Stimulated activated CD4-positive, alpha-beta T cell treated with anti-CD3 and anti-CD28 coated beads, TNF-alpha, amount 100 ng/mL, for 24 hours (primary cell): Measurements from ENCODE around the gene GSTK1.

ENCODE experiments used
- DNase-seq, 3 experiments: peaks; one replicate each; pipeline ENCODE4 v3.0.0-alpha.2; 2020; ENCODE audit warnings: low read depth in 3 of 3

GSTK1 gene

DNA sequence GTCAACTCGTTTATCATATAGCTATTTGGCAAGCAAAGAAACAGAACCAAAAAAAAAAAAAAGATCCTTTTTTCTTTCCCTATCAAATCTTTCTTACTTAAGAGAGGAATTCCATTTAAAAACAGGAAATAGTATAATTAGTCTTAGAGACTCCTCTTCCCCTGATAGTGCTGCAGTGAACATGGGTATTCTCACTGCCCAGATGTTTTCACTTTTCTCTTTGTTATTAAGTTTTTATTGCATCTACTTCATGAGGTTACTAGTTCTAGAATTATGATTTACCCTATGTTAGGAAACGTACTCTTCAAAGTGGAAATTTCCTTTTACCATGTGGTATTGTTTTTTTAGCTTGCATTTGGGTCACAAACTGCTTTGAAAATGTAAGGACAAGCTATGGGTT, 33.4 kb downstream of the GSTK1 start:
- DNase-seq = no peak

DNA sequence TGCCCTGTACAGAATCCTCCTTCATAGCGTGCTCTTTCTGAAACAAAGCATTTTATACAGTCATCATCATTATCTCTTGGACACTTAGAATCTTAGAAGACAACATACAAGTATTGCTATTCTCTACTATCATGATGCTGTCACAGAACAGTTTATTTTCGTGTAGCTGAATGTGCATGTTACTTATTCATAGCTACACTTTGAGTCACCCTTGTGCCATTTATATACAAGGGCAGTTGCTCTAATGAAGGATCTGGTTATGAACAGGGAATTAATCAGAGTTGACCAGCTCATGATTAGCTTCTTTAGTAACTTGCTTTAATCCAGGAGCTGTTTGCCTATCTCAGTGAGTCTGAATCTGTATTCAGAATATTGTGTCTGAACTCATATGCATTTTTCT, 36.1 kb downstream of the GSTK1 start:
- no peak for DNase-seq

DNA sequence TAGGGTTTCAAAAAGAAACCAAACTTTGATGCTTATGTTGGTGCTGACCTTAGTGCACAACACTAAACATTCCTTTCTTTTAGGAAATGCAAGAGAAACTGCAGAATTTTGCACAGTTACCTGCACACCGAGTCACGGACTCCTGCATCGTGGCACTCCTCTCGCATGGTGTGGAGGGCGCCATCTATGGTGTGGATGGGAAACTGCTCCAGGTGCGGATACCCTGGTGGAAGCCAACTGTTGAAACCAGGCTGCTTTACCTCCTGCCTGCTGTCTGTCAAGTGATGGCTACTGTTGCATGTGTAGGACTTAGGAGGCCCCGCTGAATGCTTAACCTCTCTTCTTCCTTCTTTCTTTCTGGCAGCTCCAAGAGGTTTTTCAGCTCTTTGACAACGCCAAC, 36.6 kb downstream of the GSTK1 start:
- DNase-seq = peak in 2 of 3 experiments; percentile 22 to 51

DNA sequence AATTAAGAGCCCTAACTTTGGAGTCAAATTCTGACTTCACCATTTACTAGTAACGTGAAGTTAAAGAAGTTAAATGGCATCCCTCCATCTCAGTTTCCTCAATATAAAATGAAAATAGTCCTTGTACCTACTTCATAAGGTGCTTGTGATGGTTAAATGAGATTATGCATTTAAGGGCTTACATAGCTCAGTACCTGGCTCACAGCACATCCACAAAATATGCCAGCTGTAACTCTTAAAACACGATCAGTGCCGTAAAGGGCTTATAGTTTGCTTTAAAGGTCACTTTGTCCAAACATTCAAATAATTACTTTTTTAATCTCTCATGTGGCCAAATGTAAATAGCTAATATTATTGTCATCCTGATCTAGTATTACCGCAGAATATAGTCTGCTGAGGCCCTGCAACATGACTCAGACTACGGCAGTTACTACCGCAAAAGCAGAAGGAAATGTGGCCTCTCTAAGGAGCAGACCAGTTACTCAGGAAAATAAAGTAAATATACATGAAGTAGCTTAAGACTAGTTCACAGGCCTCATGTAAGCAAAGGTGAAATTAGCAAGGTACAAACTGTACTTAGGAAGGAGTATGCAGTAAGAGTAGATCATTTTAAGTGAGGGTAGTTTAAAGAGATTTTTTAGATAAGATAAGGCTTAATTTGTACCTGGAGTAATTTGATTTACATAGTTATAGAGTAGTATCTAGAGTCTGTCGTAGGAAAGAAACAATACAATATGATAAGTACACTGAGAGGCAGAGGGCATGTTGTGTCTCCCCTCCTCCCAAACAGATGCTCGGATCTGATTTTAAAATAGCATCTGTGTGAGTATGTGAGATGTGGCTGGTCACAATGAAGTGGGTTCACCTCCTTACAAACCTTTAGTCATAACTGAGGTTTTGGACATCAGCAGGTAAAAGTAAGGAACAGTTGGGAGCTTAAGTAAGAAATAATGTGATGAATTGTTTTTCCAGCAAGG, 38.0 kb downstream of the GSTK1 start:
- DNase-seq = no peak

DNA sequence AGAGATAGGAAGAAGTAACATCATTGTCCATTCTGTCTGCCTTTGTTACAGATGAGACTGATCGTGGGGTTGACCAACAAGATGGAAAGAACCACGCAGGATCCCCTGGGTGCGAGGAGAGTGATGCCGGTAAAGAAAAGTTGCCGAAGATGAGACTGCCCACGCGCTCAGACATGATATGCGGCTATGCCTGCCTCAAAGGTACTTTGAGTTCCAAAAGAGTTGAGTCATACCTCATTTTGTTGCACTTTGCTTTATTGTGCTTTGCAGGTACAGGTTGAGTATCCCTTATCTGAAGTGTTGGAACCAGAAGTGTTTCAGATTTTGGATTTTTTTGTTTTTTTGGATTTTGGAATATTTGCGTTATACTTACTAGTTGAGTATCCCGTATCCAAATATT, 40.5 kb downstream of the GSTK1 start:
- DNase-seq = no peak

DNA sequence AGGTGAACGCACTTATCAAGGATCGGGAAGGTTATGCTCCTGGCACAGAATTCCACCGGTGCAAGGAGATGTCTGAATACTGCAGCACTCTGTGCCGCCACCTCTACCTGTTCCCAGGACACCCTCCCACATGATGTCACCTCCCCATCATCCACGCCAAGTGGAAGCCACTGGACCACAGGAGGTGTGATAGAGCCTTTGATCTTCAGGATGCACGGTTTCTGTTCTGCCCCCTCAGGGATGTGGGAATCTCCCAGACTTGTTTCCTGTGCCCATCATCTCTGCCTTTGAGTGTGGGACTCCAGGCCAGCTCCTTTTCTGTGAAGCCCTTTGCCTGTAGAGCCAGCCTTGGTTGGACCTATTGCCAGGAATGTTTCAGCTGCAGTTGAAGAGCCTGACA, 41.7 kb downstream of the GSTK1 start:
- DNase-seq = no peak

DNA sequence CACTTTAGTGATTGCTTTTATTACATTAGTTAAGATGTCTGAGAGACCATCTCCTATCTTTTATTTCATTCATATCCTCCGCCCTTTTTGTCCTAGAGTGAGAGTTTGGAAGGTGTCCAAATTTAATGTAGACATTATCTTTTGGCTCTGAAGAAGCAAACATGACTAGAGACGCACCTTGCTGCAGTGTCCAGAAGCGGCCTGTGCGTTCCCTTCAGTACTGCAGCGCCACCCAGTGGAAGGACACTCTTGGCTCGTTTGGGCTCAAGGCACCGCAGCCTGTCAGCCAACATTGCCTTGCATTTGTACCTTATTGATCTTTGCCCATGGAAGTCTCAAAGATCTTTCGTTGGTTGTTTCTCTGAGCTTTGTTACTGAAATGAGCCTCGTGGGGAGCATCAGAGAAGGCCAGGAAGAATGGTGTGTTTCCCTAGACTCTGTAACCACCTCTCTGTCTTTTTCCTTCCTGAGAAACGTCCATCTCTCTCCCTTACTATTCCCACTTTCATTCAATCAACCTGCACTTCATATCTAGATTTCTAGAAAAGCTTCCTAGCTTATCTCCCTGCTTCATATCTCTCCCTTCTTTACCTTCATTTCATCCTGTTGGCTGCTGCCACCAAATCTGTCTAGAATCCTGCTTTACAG, 42.3 kb downstream of the GSTK1 start:
- DNase-seq = peak; percentile 39 to 69 (median 46)

DNA sequence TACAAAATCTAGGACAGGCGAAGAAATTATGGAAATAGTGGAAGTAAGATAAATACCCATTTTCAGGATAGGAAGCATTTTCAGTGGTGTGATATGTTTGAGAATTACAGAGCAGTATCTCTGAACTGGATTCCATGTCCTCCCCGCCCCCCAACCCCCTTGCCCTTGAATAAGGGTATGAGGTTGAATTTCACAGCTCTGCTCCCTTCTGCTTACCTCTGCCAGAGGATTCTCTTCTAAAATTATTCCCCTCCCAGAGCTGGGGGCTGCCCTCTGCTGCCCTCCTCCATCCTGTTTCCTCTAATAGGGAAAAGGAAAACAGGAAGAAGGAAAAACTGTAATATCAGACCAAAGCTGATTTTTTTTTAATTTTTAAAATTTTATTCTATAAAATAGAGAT, 45.4 kb downstream of the GSTK1 start:
- DNase-seq = no peak

DNA sequence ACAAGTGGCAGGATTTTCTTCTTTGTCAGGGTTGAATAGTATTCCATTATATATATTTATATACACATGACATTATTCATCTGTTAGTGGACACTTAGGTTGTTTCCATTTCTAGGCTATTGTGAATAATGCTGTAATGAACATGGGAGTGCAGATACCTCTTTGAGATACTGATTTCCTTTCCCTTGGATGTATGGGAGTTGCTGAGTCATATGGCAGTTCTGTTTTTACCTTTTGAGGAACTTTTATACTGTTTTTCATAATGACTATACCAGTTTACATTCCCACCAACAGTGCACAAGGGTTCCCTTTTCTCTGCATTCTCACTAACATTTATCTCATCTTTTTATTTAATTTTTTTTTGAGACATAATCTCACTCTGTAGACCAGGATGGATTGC, 50.9 kb downstream of the GSTK1 start:
- no peak for DNase-seq

DNA sequence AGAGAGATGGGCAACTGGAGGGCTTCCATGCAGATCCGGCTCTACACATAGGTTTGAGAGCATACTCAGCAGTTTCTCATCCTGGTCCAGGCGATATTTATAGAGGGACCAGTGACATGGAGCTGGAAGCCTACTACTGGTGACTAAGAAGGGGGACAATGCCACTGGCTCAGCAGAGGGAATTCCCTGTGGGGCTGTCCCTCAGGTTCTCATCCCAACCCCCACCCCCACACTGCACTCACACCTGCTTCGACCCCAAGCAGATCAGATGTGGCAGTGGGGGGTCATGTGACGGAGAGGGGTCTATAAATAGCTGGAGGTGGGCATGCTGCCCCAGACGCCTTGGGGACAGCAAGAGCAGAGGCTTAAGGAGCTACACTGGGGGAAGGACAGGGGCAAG, 52.5 kb downstream of the GSTK1 start, which contains the start of gene CLCN1:
CLCN1 (plus strand) TSS at position 336 of the 400 bp plus-strand sequence. CDS start 102 bp downstream, outside the sequence.
- no peak for DNase-seq

DNA sequence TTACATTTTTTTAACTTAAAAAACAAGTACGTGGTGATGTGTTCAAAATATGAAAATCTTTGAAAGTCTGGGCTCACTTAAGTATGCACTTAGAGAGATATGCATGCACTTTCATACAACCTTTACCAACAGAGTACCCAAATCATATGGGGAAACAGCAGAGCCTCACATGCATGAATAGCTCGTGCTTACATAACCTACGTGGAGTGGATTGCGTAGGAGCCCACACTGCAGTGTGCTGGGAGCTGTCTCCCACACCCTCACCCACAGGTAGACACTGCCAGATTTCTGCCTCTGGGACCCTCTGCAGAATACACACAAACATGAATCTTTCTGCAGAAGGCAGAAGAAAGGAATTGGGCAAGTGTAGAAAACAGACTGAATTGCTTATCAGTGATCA, 53.3 kb downstream of the GSTK1 start:
- DNase-seq = no peak

DNA sequence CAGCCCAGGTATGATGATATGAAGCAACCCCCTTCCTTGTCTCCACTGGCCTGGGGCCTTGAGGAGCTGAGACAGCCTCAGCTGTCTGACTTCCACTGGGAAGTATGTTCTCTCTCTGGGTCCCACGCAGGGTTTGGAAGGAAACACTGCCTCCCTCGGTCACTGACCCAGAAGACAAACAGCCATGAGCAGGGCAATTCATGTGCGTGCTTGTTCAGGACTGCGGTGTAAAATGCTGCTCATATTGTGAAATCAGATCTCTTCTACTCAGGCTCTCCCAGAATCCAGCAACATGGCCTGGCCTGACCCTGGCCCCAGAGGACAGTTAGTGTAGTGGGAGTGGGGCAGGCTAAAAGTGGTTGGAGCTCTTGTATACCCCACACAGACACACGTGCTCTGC, 55.4 kb downstream of the GSTK1 start:
- no peak for DNase-seq
